Activated naive CD4-positive, alpha-beta T cell (primary cell): Measurements from ENCODE around the gene GALR2.

Source experiments
- DNase-seq, 4 experiments: peaks; one replicate each; lab custom pipeline; 2025; lab: John Stamatoyannopoulos, UW

GALR2 gene

DNA sequence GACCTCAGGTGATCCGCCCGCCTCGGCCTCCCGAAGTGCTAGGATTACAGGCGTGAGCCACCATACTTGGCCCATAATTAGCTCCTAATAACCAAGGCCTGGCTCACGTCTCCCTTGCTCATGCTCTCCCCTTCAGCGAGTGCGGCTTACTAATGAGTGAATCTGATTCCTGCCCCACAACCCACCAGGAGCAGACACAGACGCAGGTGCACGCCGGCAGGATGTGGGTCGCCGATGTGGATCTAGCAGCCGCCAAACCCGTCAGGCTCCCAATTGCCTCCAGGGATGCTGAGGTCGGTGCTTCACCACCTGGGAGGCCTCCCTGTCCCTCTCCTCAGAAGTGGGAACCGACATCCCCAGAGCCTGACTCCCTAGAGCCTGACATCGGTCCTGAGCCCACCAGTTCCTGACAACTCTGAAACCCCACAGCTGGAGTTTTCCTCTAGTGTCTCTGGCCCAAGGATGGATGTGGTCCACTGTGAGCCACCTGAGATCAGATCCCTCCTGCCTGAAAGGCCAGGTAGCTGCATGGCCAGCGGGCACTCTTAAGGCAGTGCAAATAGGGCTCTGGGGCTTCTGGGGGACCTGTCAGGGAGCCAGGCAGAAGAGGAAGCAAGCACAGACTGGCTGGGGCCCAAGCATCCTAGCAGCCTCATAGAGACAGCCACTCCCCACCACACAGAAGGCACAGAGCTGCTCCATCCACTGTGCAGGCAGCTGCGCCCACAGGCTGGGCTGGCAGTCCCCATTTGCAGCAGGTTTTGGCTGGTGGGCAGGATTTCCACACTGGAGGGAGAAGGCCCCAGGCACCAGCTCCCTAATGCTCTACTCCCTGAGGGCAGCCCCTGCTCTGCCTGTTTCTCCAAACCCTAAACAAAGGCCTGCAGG, 18.2 kb downstream of the GALR2 start:
- DNase-seq: no peak

DNA sequence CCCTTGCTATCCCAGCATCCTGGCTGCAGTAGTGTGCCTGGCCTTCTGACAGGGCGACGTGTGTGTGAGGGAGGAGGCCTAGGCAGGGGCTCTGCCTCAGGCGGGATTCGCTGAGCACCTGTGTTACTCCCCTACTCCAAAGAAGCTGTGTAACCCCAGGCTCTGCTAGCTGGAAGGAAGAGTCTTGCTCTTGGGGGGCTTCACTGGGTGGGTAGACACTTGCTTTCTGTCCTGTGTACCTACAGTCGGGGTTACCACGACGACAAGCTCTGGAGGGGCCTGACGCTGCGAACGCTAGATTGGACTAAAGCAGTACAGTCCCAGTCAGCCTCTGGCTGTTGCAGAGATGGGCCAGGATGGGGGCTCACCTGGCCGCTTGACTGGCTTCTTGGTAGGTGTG, 19.5 kb downstream of the GALR2 start:
- DNase-seq: no peak

DNA sequence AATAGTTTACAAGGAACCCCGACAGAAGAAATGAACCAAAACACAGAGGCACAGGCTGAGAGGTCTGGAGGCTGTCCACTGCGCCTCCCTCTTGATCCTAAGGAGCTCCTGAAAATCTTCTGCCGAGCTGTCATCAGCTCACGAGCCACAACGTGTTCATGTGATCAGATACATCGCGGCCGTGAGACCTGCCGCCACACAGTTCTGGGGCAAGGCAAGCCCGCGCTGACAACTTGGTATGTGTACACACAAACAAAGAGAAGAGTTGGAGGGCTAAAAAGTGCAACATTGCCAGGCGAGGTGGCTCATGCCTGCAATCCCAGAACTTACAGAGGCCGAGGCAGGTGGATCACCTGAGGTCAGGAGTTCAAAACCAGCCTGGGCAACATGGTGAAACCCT, 21.4 kb downstream of the GALR2 start:
- DNase-seq: no peak

DNA sequence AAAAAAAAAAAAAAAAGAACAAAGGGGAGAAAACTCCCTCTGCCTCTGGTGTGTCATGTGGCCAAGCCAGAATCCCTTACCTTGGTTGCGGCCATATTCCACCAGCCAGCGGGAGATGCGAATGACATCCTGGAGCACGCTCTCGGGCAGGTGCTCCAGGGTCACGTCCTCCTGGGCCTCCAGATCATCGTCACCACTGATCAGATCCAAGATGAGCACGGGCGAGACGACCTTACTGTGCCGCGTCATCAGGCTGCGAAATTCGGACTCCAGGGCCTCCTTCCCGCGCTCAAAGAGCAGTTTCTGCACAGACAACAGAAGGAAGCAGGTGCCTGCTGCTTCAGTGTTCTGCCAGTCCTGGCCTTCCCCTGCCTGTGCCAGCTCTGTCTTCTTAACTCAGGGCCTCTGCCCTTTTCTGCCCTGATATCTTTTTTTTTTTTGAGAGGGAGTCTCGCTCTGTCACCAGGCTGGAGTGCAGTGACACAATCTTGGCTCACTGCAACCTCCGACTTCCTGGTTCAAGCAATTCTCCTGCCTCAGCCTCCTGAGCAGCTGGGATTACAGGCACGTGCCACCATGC, 23.2 kb downstream of the GALR2 start:
- DNase-seq: no peak

DNA sequence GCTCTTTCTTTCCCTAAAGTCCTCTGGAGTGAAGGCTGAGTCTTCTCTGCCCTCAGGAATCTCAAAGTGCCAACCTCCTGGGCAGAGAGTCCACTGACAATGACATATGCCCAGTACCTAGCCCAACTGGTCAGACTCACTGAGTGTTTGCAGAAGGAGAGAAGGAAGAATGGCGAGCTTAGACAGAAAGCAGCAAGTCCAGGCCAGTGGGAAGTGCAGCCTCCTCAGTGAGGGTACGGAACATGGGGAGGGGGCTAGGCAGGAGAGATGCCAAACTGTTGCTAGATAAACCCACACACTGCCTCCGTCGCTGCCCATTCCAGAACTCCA, 28.3 kb downstream of the GALR2 start:
- no peak for DNase-seq

DNA sequence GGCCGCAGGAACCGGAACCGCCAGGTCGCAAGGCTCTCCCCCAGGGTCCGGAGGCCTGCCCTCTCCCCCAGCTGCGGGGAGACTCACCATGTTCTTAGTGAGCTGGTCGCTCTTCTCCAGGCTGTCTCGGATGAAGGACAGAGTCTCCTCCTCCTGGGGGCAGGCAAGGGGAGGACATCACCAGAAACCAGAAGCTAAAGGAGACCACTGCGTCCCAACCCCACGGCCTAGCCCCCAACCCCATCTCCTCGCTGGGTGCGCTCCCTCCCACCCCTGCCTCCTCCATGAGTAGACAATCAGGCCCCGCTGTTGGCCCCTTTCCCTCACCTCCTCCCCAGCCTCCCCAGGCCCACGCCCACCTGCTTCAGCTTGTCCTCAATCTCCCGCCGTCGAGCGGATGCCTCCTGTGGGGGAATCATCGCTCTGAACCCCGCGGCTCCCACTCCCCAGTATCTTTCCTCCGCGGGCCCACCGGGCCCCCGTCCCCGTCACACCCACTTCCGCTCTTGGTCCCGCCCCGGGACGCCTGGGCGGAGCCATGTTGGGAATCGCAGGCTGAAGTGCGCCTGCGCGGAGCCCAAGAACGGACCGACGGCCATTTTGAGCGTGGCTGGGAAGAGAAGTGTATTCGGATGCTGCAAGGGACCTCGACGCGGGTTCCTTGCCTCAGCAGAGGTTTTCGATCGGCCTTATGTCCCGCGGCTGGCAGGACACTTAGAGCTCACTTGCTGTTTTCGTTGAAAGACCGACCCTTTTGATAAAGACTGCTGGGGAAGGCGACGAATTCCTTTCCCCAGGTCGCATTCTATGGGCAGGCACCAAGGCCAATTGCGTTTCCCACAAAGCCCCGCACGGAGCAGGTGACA, 28.9 kb downstream of the GALR2 start, which contains the start of gene EXOC7:
Gene EXOC7 (minus strand): TSS at position 514 of the 866 bp plus-strand sequence. CDS start 95 bp downstream, at position 419.
- DNase-seq: peak; percentile 80 to 91 (median 86)

DNA sequence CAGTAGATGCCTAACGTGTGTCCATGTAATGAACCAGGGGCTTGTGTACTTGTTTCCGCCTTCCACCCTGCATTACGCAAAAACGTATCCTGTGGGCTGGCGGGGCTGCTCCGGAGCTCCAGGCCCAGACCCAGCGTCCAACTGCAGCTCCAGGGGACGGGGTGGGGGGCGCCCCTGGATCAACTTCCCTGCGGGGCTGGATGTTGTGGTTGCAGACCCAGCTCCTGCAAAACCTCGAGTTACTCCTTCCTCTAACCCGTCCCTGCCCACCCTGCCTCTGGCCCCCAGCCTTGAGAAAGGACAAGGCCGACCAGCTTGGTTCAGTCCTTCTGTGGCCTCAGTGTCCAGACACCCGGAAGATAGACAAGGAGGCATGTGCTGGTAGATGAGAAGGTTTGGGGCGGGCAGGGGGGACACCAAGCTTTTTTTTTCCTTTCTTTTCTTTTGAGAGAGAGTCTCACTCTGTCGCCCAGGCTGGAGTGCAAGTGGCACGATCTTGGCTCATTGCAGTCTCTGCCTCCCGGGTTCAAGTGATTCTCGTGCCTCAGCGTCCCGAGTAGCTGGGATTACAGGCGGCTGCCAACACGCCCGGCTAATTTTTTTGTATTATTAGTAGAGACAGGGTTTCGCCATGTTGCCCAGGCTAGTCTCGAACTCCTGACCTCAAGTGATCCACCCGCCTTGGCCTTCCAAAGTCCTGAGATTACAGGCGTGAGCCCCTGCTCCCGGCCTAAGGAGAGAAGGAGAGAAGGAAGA, 29.7 kb downstream of the GALR2 start:
- no peak for DNase-seq

DNA sequence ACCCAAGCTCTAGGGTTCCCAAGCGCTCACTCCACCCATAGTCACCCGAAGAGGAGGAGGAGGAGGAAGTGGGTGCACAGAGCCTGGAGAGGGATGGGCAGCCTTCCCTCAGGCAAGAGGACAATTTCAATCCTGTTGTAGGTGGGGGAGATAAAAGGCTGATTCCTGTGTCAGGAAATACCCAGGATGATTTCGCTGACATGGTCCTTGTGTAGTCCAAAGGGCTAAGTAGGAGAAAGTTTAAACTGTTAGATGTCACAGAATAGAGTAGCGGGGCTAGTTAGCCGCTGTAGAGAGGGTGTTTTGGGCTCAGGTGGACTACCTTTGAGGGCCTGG, 30.3 kb downstream of the GALR2 start:
- DNase-seq: no peak

DNA sequence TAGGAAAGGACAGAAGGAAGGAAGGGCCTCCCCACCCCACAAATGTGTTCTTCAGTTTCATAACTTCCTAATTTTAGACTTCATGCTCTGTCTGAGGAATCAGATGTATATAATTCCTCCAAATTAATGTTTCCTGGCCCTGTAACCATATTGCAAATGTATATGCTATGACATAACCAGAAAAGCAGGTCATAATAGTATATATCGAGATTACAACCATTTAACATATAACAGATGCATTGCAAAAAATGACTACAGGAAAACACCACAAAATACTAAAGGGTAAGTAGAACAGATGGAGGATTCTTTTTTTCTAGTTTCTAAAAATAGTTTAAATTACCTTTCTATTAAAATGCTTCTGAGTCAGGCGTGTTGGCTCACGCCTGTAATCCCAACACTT, 32.1 kb downstream of the GALR2 start:
- DNase-seq: no peak

DNA sequence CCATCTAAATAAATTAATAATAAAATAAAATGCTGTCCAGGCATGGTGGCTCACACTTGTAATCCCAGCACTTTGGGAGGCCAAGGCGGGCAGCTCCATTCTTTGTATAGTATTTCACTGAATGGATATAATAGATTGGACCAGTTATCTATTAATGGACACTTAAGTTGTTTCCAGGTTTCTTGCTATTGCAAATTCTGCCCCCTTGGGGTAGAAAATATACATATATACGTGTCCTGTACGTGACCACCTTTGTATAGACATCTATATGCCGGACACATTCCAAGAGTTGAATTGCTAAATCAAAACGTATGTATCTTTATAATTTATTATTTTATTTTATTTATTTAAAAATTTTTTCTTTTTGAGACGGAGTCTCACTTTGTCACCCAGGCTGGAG, 32.9 kb downstream of the GALR2 start:
- no peak for DNase-seq

DNA sequence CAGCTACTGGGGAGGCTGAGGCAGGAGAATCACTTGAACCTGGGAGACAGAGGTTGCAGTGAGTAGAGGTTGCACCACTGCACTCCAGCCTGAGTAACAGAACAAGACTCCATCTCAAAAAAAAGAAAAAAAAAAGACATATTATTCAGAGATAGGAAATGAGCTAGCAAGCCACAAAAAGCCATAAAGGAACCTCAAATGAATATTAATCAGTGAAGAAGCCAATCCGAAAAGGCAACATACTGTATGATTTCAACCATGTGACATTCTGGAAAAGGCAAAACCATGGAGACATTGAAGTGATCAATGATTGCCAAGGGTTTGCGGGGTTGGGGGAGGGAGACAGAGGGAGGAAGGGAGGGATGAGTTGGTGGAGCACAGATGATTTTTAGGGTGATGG, 37.4 kb downstream of the GALR2 start:
- DNase-seq: no peak

DNA sequence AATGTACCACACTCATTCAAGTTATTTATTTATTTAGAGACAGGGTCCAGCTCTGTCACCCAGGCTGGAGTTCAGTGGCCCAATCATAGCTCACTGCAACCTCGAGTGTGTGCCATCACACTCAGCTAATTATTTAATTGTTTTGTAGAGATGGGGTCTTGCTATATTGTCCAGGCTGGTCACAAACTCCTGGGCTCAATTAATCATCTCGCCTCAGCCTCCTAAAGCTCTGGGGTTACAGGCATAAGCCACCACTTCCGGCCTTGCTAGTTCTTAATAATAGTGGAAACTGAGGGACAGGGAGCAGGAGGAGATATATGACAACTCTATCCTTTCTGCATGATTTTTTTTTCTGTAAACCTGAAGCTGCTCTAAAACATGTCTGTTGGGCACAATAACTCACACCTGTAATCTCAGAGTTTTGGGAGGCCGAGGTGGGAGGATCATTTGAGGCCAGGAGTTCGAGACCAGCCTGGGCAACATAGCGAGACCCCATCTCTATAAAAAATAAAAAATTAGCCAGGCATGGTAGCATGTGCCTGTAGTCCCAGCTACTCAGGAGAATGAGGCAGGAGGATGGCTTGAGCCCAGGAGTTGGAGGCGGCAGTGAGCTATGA, 40.7 kb downstream of the GALR2 start:
- no peak for DNase-seq

DNA sequence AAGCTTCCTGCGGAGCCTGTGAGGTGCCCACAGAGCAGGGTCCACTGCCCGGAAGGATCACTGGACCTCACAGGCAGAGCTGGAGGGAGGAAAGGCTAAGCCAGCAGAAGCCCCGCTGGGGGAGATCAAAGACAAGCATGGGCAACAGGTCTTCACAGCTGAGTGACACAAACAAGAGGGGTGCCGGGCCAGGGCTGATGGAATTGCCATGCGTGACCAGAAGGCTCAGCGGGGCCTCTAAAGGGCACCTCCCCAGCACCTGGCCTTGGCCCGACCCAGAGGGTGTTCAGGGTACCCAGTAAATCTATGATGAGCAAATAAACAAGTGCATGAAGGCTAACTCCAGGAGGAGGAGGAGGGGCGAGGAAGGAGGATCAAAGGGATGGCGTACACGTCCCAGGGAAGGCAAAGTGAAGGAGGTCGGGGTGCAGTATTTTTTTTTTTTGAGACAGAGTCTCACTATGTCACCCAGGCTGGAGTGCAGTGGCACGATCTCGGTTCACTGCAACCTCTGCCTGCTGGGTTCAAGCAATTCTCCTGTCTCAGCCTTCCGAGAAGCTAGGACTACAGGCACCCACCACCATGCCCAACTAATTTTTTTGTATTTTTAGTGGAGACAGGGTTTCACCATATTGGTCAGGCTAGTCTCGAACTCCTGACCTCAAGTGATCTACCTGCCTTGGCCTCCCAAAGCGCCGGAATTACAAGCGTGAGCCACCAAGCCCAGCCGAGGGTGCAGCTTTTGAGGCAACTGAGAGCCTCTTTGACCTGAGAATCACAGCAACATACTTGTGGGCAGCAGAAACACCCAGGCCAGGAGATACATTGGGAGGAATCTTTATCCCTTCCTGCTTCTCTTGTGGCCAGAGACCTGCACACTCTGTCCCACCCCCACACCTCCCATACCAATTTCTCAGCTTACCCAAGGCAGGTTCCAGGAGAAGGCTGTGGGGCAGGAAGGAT, 45.1 kb downstream of the GALR2 start:
- DNase-seq: no peak

DNA sequence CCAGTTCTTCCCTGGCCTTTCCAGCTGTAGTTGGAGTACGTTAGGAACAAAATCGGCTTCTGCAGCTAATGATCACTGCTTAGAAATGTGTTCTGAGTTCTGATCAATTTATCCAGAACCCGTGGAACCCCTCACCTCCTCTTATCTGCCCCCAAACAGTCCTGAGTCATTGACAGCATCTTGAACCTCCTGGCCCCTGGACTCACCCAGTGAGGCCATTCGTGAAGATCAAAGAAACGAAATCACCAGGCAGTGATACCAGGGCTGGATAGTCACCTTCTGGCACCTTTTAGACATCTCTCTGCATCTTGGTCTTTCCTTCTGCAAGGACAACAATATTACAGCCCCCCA, 46.1 kb downstream of the GALR2 start:
- no peak for DNase-seq

DNA sequence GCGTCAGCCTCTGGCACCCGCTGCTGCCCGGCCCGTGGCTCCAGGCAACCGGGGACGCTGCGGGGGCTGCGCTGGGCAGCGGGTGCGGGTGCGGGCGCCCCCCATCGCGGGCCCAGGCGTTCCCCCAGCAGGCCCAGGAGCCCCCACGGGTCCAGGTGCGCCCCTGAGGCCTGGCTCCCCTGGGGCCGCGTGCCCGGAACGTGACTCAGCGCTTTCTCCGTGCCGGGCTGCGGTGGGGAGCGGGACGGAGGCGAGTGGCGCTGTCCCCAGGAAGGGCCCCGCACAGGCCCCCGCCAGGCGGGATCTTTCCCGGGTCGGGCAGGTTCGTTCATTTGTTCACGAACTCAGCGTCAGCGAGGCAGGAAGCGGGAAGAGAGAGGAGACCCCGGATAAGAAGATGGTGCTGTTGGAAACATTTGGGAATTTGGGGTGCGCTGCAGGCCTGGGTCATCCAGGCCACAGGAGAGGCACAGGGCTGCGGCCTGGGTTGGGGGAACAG, 47.4 kb downstream of the GALR2 start:
- no peak for DNase-seq

DNA sequence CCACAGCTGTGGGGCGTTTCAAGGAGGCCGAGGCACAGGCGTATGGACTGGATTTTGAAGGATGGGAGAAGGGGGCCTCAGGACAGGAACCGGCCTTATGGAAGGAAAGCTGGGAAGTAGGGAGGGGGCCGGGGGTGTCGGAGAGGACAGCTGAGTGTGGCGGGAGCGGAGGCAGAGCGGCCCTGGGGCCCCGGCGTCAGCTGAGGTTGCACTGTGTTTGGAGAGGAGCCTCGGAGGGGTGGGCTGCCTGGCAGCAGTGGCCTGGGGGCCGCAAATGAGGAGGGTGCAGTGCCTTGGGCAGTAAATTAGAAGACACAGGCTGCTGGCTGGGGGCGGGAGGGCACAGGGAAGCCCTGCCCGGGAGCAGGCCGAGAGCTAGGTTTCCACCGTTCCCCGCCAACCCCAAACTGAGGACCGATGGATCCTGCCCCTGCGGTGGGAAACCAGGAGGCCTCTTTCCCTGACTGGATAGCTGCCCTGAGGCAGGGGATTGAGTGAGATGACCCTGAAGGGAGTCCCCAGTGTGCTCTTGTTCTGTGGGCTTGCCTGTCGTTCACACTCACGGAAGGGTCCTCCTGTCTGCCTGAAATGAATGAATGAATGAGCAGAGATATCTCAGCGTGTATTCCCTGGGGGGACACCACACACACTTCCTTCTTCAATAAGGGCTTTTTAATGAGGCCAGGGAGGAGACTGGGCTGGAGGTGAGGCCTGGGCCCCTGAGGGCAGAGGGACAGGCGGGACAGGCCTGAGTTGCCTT, 48.0 kb downstream of the GALR2 start:
- DNase-seq: no peak

DNA sequence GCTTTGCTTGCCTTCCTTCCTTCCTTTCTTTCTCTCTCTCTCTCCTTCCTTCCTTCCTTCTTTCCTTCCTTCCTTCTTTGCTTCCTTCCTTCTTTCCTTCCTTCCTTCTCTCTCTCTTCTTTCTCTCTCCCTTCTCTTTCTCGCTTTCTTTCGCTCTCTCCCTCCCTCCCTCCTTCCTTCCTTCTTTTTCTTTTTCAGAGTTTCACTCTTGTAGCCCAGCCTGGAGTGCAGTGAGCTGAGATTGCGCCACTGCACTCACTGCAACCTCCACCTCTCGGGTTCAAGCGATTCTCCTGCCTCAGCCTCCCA, 48.6 kb downstream of the GALR2 start:
- no peak for DNase-seq

DNA sequence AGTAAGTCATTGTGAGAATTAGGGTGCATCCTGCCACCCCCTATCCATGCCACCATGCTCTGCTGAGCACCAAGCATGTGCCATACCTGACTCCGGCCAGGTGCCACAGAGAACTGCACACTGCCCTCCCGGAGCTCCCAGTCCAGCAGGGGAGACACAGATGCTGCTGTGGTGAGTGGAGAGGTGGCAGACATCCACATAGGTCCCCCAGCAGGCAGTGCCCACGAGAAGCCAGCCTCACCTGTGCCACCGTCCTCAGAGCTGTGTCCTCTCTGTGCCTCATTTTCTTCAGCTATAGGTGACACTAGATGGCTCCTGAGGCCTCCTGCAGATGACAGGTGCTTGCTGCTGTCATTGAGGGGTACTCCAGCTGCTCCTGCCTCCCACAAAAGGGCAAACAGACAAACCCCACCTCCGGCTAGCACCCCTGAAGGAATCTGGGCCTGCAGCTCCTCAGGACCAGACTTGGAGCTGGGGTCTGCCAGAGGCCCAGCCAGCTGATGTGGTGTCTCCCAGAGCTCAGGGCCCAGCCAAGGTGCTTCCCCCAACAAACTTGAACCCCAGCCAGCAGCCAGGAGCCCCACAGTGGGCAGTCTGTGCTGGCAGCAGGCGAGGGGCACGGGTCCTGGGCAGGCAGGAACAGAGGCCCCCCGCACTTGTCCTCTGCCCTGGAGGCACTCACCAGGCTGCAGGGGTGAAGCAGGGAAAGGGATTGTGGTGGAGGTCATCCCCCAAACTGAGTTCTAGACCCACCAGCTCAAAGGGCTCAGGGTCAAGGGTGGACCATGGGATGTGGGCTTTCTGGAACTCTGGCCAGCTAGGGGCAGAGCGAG, 49.4 kb downstream of the GALR2 start:
- no peak for DNase-seq
